H9 (cell line): Measurements from ENCODE around the gene IQGAP2. TPM values are rescaled to one million over a fixed set of nuclear protein-coding genes. Genes with fewer than 3 reads are reported as not detected.

ENCODE experiments used
- DNase-seq: peaks from one replicate; pipeline ENCODE4 v3.0.0-alpha.2; 2017
- H2AFZ ChIP-seq: one replicate; pipeline ENCODE4 v1.6.1; 2013; ENCODE audit warnings: mild to moderate bottlenecking, low read length, control low read depth, moderate library complexity
- H2AK5ac ChIP-seq: 2 replicates; pipeline ENCODE4 v1.6.1; 2013; ENCODE audit warnings: low read length, control low read depth, mixed read lengths; ENCODE audit not compliant: insufficient read length
- H2BK120ac ChIP-seq: one replicate; pipeline ENCODE4 v1.6.1; 2013; ENCODE audit warnings: low read depth, mild to moderate bottlenecking, low read length, control low read depth, inconsistent platforms; ENCODE audit not compliant: poor library complexity, severe bottlenecking
- H2BK12ac ChIP-seq: 2 replicates; pipeline ENCODE4 v1.6.1; 2013; ENCODE audit warnings: low read length, control low read depth, mixed read lengths, low read depth; ENCODE audit not compliant: insufficient read length
- H2BK15ac ChIP-seq: 2 replicates; pipeline ENCODE4 v1.6.1; 2013; ENCODE audit warnings: low read depth, low read length, control low read depth
- H2BK20ac ChIP-seq: one replicate; pipeline ENCODE4 v1.6.1; 2013; ENCODE audit warnings: low read depth, mild to moderate bottlenecking, low read length, control low read depth, inconsistent platforms; ENCODE audit not compliant: poor library complexity, severe bottlenecking
- H2BK5ac ChIP-seq: 2 replicates; pipeline ENCODE4 v1.6.1; 2013; ENCODE audit warnings: low read length, control low read depth, mixed read lengths; ENCODE audit not compliant: insufficient read length
- H3K14ac ChIP-seq: 2 replicates; pipeline ENCODE4 v1.6.1; 2013; ENCODE audit warnings: low read length, control low read depth; ENCODE audit not compliant: insufficient read depth
- H3K18ac ChIP-seq: 2 replicates; pipeline ENCODE4 v1.6.1; 2013; ENCODE audit warnings: low read depth, mild to moderate bottlenecking, mixed read lengths, low read length, control low read depth; ENCODE audit not compliant: insufficient read length
- H3K23ac ChIP-seq: 2 replicates; pipeline ENCODE4 v1.6.1; 2013; ENCODE audit warnings: low read length, control low read depth, mixed read lengths, low read depth; ENCODE audit not compliant: insufficient read length
- H3K23me2 ChIP-seq: 2 replicates; pipeline ENCODE4 v1.6.1; 2013; ENCODE audit warnings: low read depth, mild to moderate bottlenecking, mixed read lengths, low read length, control low read depth; ENCODE audit not compliant: insufficient read length, poor library complexity, severe bottlenecking
- H3K27ac ChIP-seq: 2 replicates; pipeline ENCODE4 v1.5.1; 2013; ENCODE audit warnings: low read length, control low read depth, mixed read lengths, low read depth; ENCODE audit not compliant: insufficient read length
- H3K27me3 ChIP-seq: 2 replicates; pipeline ENCODE4 v1.6.1; 2013; ENCODE audit warnings: low read length, control low read depth, inconsistent platforms; ENCODE audit not compliant: insufficient read depth
- H3K4ac ChIP-seq: 2 replicates; pipeline ENCODE4 v1.6.1; 2013; ENCODE audit warnings: low read depth, mild to moderate bottlenecking, control low read depth, inconsistent platforms, low read length, moderate library complexity
- H3K4me1 ChIP-seq: 2 replicates; pipeline ENCODE4 v1.6.1; 2013; ENCODE audit warnings: low read length, control low read depth, inconsistent platforms; ENCODE audit not compliant: insufficient read depth
- H3K4me2 ChIP-seq: 2 replicates; pipeline ENCODE4 v1.6.1; 2013; ENCODE audit warnings: low read length, control low read depth, mixed read lengths; ENCODE audit not compliant: insufficient read length, insufficient read depth
- H3K56ac ChIP-seq: 2 replicates; pipeline ENCODE4 v1.6.1; 2013; ENCODE audit warnings: low read depth, mild to moderate bottlenecking, mixed read lengths, low read length, control low read depth; ENCODE audit not compliant: insufficient read length
- H3K79me1 ChIP-seq: 2 replicates; pipeline ENCODE4 v1.6.1; 2013; ENCODE audit warnings: low read depth, mild to moderate bottlenecking, moderate library complexity, low read length, control low read depth, inconsistent platforms; ENCODE audit not compliant: insufficient read depth, poor library complexity, severe bottlenecking
- H3K79me2 ChIP-seq: 2 replicates; pipeline ENCODE4 v1.6.1; 2013; ENCODE audit warnings: low read length, control low read depth, inconsistent platforms; ENCODE audit not compliant: insufficient read depth
- H3K9ac ChIP-seq: 2 replicates; pipeline ENCODE4 v1.6.1; 2013; ENCODE audit warnings: low read length, control low read depth, mixed read lengths; ENCODE audit not compliant: insufficient read length; ENCODE audit errors: extremely low read depth
- H3K9me3 ChIP-seq: one replicate; pipeline ENCODE4 v1.6.1; 2013; ENCODE audit warnings: low read depth, low read length, inconsistent platforms; ENCODE audit not compliant: control insufficient read depth
- H3T11ph ChIP-seq: one replicate; pipeline ENCODE4 v1.6.1; 2013; ENCODE audit warnings: mild to moderate bottlenecking, low read length, control low read depth, inconsistent platforms
- H4K20me1 ChIP-seq: one replicate; pipeline ENCODE4 v1.6.1; 2013; ENCODE audit not compliant: control insufficient read depth, insufficient read length, insufficient read depth
- H4K5ac ChIP-seq: 2 replicates; pipeline ENCODE4 v1.6.1; 2013; ENCODE audit warnings: low read depth, mild to moderate bottlenecking, mixed read lengths, low read length, control low read depth; ENCODE audit not compliant: insufficient read length
- H4K8ac ChIP-seq: replicated peaks from 2 replicates; pipeline ENCODE4 v1.6.1; 2013; ENCODE audit warnings: low read length, control low read depth, mixed read lengths, low read depth; ENCODE audit not compliant: insufficient read length
- H4K91ac ChIP-seq: 2 replicates; pipeline ENCODE4 v1.6.1; 2013; ENCODE audit warnings: low read depth, mild to moderate bottlenecking, moderate library complexity, mixed read lengths, low read length, control low read depth; ENCODE audit not compliant: insufficient read length
- H3K27ac Mint-ChIP-seq, 3 experiments: 2 replicates in 2 of 3; 3 replicates in 1 of 3; pipeline ENCODE4 v1.8.0; 2020 to 2021; ENCODE audit warnings: mixed read lengths in 3 of 3, mild to moderate bottlenecking in 1 of 3, moderate library complexity in 1 of 3
- H3K27me3 Mint-ChIP-seq: 2 replicates; pipeline ENCODE4 v1.8.0; 2021; ENCODE audit warnings: low read depth, mild to moderate bottlenecking, moderate library complexity, mixed read lengths
- H3K36me3 Mint-ChIP-seq, 3 experiments: 2 replicates in 2 of 3; 3 replicates in 1 of 3; pipeline ENCODE4 v1.8.0; 2020 to 2021; ENCODE audit warnings: low read depth in 3 of 3, mixed read lengths in 3 of 3; ENCODE audit not compliant: insufficient read depth in 1 of 3
- H3K4me1 Mint-ChIP-seq, 2 experiments: 2 replicates each; pipeline ENCODE4 v1.8.0; 2020; ENCODE audit warnings: mixed read lengths in 2 of 2
- H3K4me3 Mint-ChIP-seq, 2 experiments: 2 replicates in 1 of 2; 3 replicates in 1 of 2; pipeline ENCODE4 v1.8.0; 2020 to 2021; ENCODE audit warnings: mild to moderate bottlenecking in 2 of 2, mixed read lengths in 2 of 2, moderate library complexity in 1 of 2
- H3K9me3 Mint-ChIP-seq, 2 experiments: 2 replicates in 1 of 2; 3 replicates in 1 of 2; pipeline ENCODE4 v1.8.0; 2020; ENCODE audit warnings: mild to moderate bottlenecking in 2 of 2, mixed read lengths in 2 of 2, moderate library complexity in 1 of 2
- CTCF ChIP-seq: fragments of 200-600 bp; sonication (generic); conservative IDR thresholded peaks from 3 replicates; pipeline ENCODE4 v1.8.0; 2021; ENCODE audit warnings: antibody characterized with exemption, mild to moderate bottlenecking
- WGBS: extraction: QIAGEN DNeasy Blood & Tissue Kit; methylation state at CpG from one replicate; pipeline ENCODE4 v1.1.7; 2013; ENCODE audit warnings: missing lambda C conversion rate, low lambda C conversion rate, mixed read lengths; ENCODE audit not compliant: insufficient read length; ENCODE audit errors: extremely low coverage; 5-methylcytosine and 5-hydroxymethylcytosine counted together
- total RNA-seq: library from RNA; stranded (reverse); gene quantifications from 2 replicates; pipeline ENCODE4 v1.2.1, GENCODE V29; 2021

Gene IQGAP2
- total RNA-seq, 1 experiment from 2014 or later = 22.5 TPM

- Mint-ChIP-seq H3K4me3 (no peak overlapping the region), H3K36me3 (peaks cover 0 to 6% (median 0%) of the 10 kb centered on the region in 3 experiments; a peak in 2 of 7 replicates), H3K27me3 (no peaks in the 10 kb centered on the region), H3K27ac (peak overlapping the region in 1 of 3 experiments; percentile 66; a peak in 4 of 7 replicates), H3K4me1 (peaks cover 21 to 27% of the 10 kb centered on the region in 2 experiments), H3K9me3 (no peaks in the 10 kb centered on the region)
- no peak overlapping the region for H2BK5ac ChIP-seq
- H2BK20ac ChIP-seq = no peak overlapping the region
- H2BK15ac ChIP-seq = no peak overlapping the region
- H4K8ac ChIP-seq = no peak overlapping the region
- H4K20me1 ChIP-seq = no peaks in the 10 kb centered on the region
- no peak overlapping the region for H3T11ph ChIP-seq
- H3K4me1 ChIP-seq = peaks cover 8% of the 10 kb centered on the region
- peak overlapping the region; percentile 10 for H3K9ac ChIP-seq
- H3K14ac ChIP-seq = no peak overlapping the region
- H3K4ac ChIP-seq = no peak overlapping the region
- H2AFZ ChIP-seq = no peak overlapping the region
- no peak overlapping the region for H4K5ac ChIP-seq
- no peak for TF ChIP-seq CTCF
- H2AK5ac ChIP-seq = no peak overlapping the region
- H4K91ac ChIP-seq = no peak overlapping the region
- no CpG with 5 or more reads among the region's 4 CpGs for WGBS
- no peaks in the 10 kb centered on the region for H3K9me3 ChIP-seq
- H3K18ac ChIP-seq = no peak overlapping the region
- H3K27ac ChIP-seq = no peak overlapping the region
- peaks cover 2% of the 10 kb centered on the region; the same call in 1 of the 2 replicates for H3K79me2 ChIP-seq
- no peak overlapping the region for H2BK12ac ChIP-seq
- no peaks in the 10 kb centered on the region for H3K23me2 ChIP-seq
- H2BK120ac ChIP-seq = no peak overlapping the region
- no peak overlapping the region for H3K56ac ChIP-seq
- H3K4me2 ChIP-seq = no peak overlapping the region
- no peak overlapping the region for H3K23ac ChIP-seq
- DNase-seq = no peak
- no peaks in the 10 kb centered on the region for H3K79me1 ChIP-seq
- H3K27me3 ChIP-seq = no peaks in the 10 kb centered on the region
Measured at GRCh38 chr5:76455531-76456133, 52.5 kb downstream of the IQGAP2 start.
